HFF-Myc (cell line): ENCODE data around the gene ARHGEF4.

ENCODE experiments used
- DNase-seq: peaks from one replicate; pipeline ENCODE4 v3.0.0-alpha.2; 2011; ENCODE audit warnings: low read depth; ENCODE audit errors: extremely low read depth
- H3K4me3 ChIP-seq: replicated peaks from 2 replicates; pipeline ENCODE4 v1.5.1; 2011; ENCODE audit warnings: low read depth, mild to moderate bottlenecking, control low read depth, low read length
- CTCF ChIP-seq: IDR thresholded peaks from 2 replicates; pipeline ENCODE4 v1.5.1; 2012; ENCODE audit warnings: mild to moderate bottlenecking, low read depth, low read length, control low read depth; ENCODE audit errors: missing control alignments

Gene ARHGEF4

GRCh38 chr2:130949954-130950353 is 113.2 kb downstream of the ARHGEF4 start:
- DNase-seq = no peak
- no peak overlapping the region for H3K4me3 ChIP-seq
- no peak for TF ChIP-seq CTCF

- no peak overlapping the region for H3K4me3 ChIP-seq
- no peak for TF ChIP-seq CTCF
- no peak for DNase-seq
These were observed 114.3 kb downstream of the ARHGEF4 start for GRCh38 chr2:130951018-130951417.

- no peak for TF ChIP-seq CTCF
- H3K4me3 ChIP-seq = no peak overlapping the region
- no peak for DNase-seq
These were observed 118.2 kb downstream of the ARHGEF4 start for GRCh38 chr2:130954873-130955272.

GRCh38 chr2:130957915-130958314 is 121.2 kb downstream of the ARHGEF4 start:
- no peak for TF ChIP-seq CTCF
- H3K4me3 ChIP-seq = no peak overlapping the region
- no peak for DNase-seq

GRCh38 chr2:130963196-130963848 is 126.6 kb downstream of the ARHGEF4 start:
- no peak overlapping the region for H3K4me3 ChIP-seq
- no peak for TF ChIP-seq CTCF
- DNase-seq = no peak

- TF ChIP-seq CTCF = peak; percentile 32
- DNase-seq = no peak
- no peak overlapping the region for H3K4me3 ChIP-seq
These were observed 127.4 kb downstream of the ARHGEF4 start for GRCh38 chr2:130963849-130964793.
